ENCODE results near the gene PTPRN2. TPM values are rescaled to one million over a fixed set of nuclear protein-coding genes. Genes with fewer than 3 reads are reported as not detected.

PTPRN2 gene
- total and polyA plus RNA-seq, 2 of the 8 experiments (the other 6 are each of a cell fraction or from before 2014, with no cell fraction given): 2.6 to 4.5 TPM

- ChIA-PET CTCF (ENCODE audit: partially characterized antibody) (no interaction called here), POLR2A (ENCODE audit: partially characterized antibody) (no interaction called here)
- H4K5ac ChIP-seq (ENCODE audit: insufficient read length, low read depth, low read length): no peak overlapping the region
- H2BK5ac ChIP-seq (ENCODE audit: low read depth, low read length): no peak overlapping the region
- H2BK12ac ChIP-seq (ENCODE audit: low read depth, low read length): no peak overlapping the region; the same call in 1 of the 2 replicates
- no peak overlapping the region for H2BK120ac ChIP-seq (replicated peaks; ENCODE audit: low read depth, low read length)
- H2BK20ac ChIP-seq (ENCODE audit: low read length): no peak overlapping the region
- peaks cover 3 to 6% of the 10 kb centered on the region in 2 experiments; a peak in 2 of 4 replicates for H3K9me3 ChIP-seq (ENCODE audit: insufficient read depth in 2 of 2, low read depth in 1 of 2, low read length in 1 of 2)
- no peak overlapping the region for H2AFZ ChIP-seq (ENCODE audit: low read length)
- 94% methylated on average over 28 of the region's 28 CpGs; no CpG with 5 or more reads in 1 of the 2 experiments for WGBS, 2 experiments (ENCODE audit: extremely low coverage in 1 of 2, insufficient coverage in 1 of 2, insufficient read length in 1 of 2, insufficient replicate concordance in 2 of 2, low coverage in 1 of 2, low lambda C conversion rate in 2 of 2, missing lambda C conversion rate in 1 of 2)
- H2BK15ac ChIP-seq (ENCODE audit: low read length): no peak overlapping the region
- H3K4ac ChIP-seq (replicated peaks; ENCODE audit: insufficient read length, low read depth, low read length): no peak overlapping the region
- TF ChIP-seq JUND (IDR thresholded peaks at IDR 0.05; ENCODE audit: low read length): no peak
- TF ChIP-seq GABPA (IDR thresholded peaks at IDR 0.05; ENCODE audit: borderline replicate concordance, insufficient read depth, low read length): no peak
- TF ChIP-seq TAF7 (optimal IDR thresholded peaks at IDR 0.05; ENCODE audit: borderline replicate concordance, low read depth, low read length): no peak
- no peak for TF ChIP-seq ASH2L (IDR thresholded peaks at IDR 0.05; ENCODE audit: low read length)
- no peak for TF ChIP-seq PHF8 (conservative IDR thresholded peaks at IDR 0.05; ENCODE audit: low read depth, low read length)
- no peak for TF ChIP-seq POLR2AphosphoS5 (IDR thresholded peaks at IDR 0.05; ENCODE audit: low read depth, low read length)
- no peak for TF ChIP-seq BCL11A (IDR thresholded peaks at IDR 0.05; ENCODE audit: low read depth in 2 of 2, low read length in 2 of 2)
- TF ChIP-seq SP1 (IDR thresholded peaks at IDR 0.05; ENCODE audit: low read depth, low read length): no peak
- no peak overlapping the region for H2AK5ac ChIP-seq (ENCODE audit: low read depth, low read length)
- H4K20me1 ChIP-seq (replicated peaks in 1 of 2; ENCODE audit: control insufficient read depth in 1 of 2, insufficient read depth in 2 of 2, low read length in 2 of 2): peaks cover 0 to 9% of the 10 kb centered on the region in 2 experiments
- no peak overlapping the region; the same call in 1 of the 2 replicates for H3K18ac ChIP-seq (ENCODE audit: extremely low read depth, low read length)
- no peak overlapping the region for H3K27ac ChIP-seq (ENCODE audit: low read depth, low read length)
- H3K79me2 ChIP-seq (ENCODE audit: control insufficient read depth in 1 of 2, insufficient read depth in 2 of 2, low read length in 2 of 2): no peaks in the 10 kb centered on the region
- H3K79me1 ChIP-seq (ENCODE audit: low read depth, low read length): no peaks in the 10 kb centered on the region
- no peak overlapping the region for H3K23ac ChIP-seq (ENCODE audit: insufficient read length)
- no peak overlapping the region for H3K14ac ChIP-seq (ENCODE audit: insufficient read length)
- H3K4me3 ChIP-seq (ENCODE audit: extremely low read depth in 1 of 4, insufficient read depth in 2 of 4, low read depth in 3 of 4, low read length in 4 of 4): no peak overlapping the region
- no peak overlapping the region for H3K9ac ChIP-seq (replicated peaks in 1 of 4; ENCODE audit: extremely low read depth in 1 of 4, low read depth in 3 of 4, low read length in 3 of 4)
- peaks cover 10% of the 10 kb centered on the region for H3K23me2 ChIP-seq (ENCODE audit: low read depth, low read length)
- no peaks in the 10 kb centered on the region for H3K27me3 ChIP-seq (replicated peaks in 1 of 4; ENCODE audit: control insufficient read depth in 3 of 4, extremely low read depth in 1 of 4, insufficient read depth in 3 of 4, low read length in 3 of 4)
- FAIRE-seq: no peak
- H3K36me3 ChIP-seq (ENCODE audit: control insufficient read depth in 2 of 4, insufficient read depth in 4 of 4, low read length in 3 of 4): no peaks in the 10 kb centered on the region; a peak in 1 of 8 replicates
- no peaks in the 10 kb centered on the region; a peak in 1 of 7 replicates for H3K4me1 ChIP-seq (replicated peaks in 1 of 4; ENCODE audit: control insufficient read depth in 3 of 4, insufficient read depth in 4 of 4, low read length in 3 of 4)
- H3K56ac ChIP-seq (replicated peaks; ENCODE audit: insufficient read length, low read depth, low read length): no peak overlapping the region
- no peak for DNase-seq (ENCODE audit: low read depth in 1 of 2, low spot score in 2 of 2)
- 0 out of 2 replicates have a peak overlapping the region, but pooled peaks have one; percentile 31 for H4K8ac ChIP-seq (ENCODE audit: extremely low read depth, insufficient read depth, low read length)
- H4K91ac ChIP-seq (replicated peaks; ENCODE audit: insufficient read length, low read length): no peak overlapping the region
- no peak overlapping the region for H3K4me2 ChIP-seq (ENCODE audit: insufficient read depth in 1 of 2, low read depth in 2 of 2, low read length in 2 of 2)
Observed at GRCh38 chr7:157814931-157815705, 772.5 kb downstream of the PTPRN2 start.

Measured in H1 (cell line).